Measurements from ENCODE around the gene IDUA. TPM values are rescaled to one million over a fixed set of nuclear protein-coding genes. Genes with fewer than 3 reads are reported as not detected.
"Not testable (repeated sequence)": the region's sequence is repeated elsewhere in the genome, so short reads cannot be mapped to it uniquely, and the experiment has no call there.

Gene IDUA
- total and polyA plus RNA-seq, 10 of the 15 experiments (the other 5 are each of a cell fraction or from before 2014, with no cell fraction given): 0.05 to 7.6 (median 1.4) TPM; not detected in 1

- over 99% methylated on average over 13 of the region's 36 CpGs for WGBS (ENCODE audit: insufficient coverage, insufficient replicate concordance, low lambda C conversion rate, missing lambda C conversion rate)
- TF ChIP-seq EGR1 (IDR thresholded peaks at IDR 0.05; ENCODE audit: borderline replicate concordance in 1 of 2, low read depth in 2 of 2, low read length in 2 of 2): no peak
- TF ChIP-seq JUNB (IDR thresholded peaks at IDR 0.05): no peak
- no peak for TF ChIP-seq SP1 (IDR thresholded peaks at IDR 0.05; ENCODE audit: low read depth, low read length)
- intact Hi-C loops (cut with micrococcal nuclease; ENCODE audit: unreplicated experiment): no loop called here
- CTCF ChIA-PET: no interaction called here
- no peak overlapping the region for H3K4me2 ChIP-seq (ENCODE audit: control insufficient read depth, insufficient read depth)
- no peak for ATAC-seq
- no peak for DNase-seq (ENCODE audit: low read depth, low spot score)
- in situ Hi-C loops (cut with MboI): no loop called here
- H3K4me1 ChIP-seq (ENCODE audit: control insufficient read depth, insufficient read depth, low read length): no peaks in the 10 kb centered on the region
- RAD21 ChIA-PET (ENCODE audit: unreplicated experiment): interaction anchor here (0.5 kb wide), 1 partner anchor 616 kb away, joined by 3 read pairs; no protein-coding TSS in a partner anchor
- BruUV-seq (replicated peaks): no TSS peak
- no peak for FAIRE-seq
- H3K79me2 ChIP-seq (ENCODE audit: control insufficient read depth, insufficient read depth, low read length): no peaks in the 10 kb centered on the region
- H3K4me3 ChIP-seq: no peak overlapping the region
- H3K27me3 ChIP-seq (replicated peaks in 1 of 2; ENCODE audit: control insufficient read depth in 2 of 2, insufficient read depth in 2 of 2, low read length in 1 of 2): no peaks in the 10 kb centered on the region
- no peak overlapping the region for H3K27ac ChIP-seq (ENCODE audit: control insufficient read depth, insufficient read depth)
- no peak overlapping the region for H2AFZ ChIP-seq (ENCODE audit: control insufficient read depth, low read depth, low read length)
- H3K36me3 ChIP-seq (ENCODE audit: control insufficient read depth in 2 of 2, insufficient read depth in 2 of 2, low read length in 1 of 2): no peaks in the 10 kb centered on the region
- peaks cover 1% of the 10 kb centered on the region; the same call in 1 of the 3 replicates for H3K9me3 ChIP-seq (replicated peaks; ENCODE audit: control insufficient read depth, insufficient read depth, low read length)
- POLR2A ChIA-PET: no interaction called here
- SMC1A ChIA-PET (ENCODE audit: uncharacterized antibody, unreplicated experiment): no interaction called here
- H4K20me1 ChIP-seq (ENCODE audit: control insufficient read depth, insufficient read depth): no peaks in the 10 kb centered on the region
- no peak overlapping the region for H3K9ac ChIP-seq (ENCODE audit: control insufficient read depth, insufficient read depth, low read length)
These were observed 58.9 kb downstream of the IDUA start for GRCh38 chr4:1045595-1046201.

- H3K4me1 ChIP-seq (ENCODE audit: control insufficient read depth, insufficient read depth, low read length); H3K9me3 ChIP-seq (replicated peaks; ENCODE audit: control insufficient read depth, insufficient read depth, low read length); H4K20me1 ChIP-seq (ENCODE audit: control insufficient read depth, insufficient read depth); RAD21 ChIA-PET (ENCODE audit: unreplicated experiment); POLR2A ChIA-PET; DNase-seq (ENCODE audit: low read depth, low spot score); SMC1A ChIA-PET (ENCODE audit: uncharacterized antibody, unreplicated experiment); H3K4me3 ChIP-seq; H3K79me2 ChIP-seq (ENCODE audit: control insufficient read depth, insufficient read depth, low read length); BruUV-seq (replicated peaks); FAIRE-seq; H3K36me3 ChIP-seq (ENCODE audit: control insufficient read depth in 2 of 2, insufficient read depth in 2 of 2, low read length in 1 of 2); ATAC-seq; H3K4me2 ChIP-seq (ENCODE audit: control insufficient read depth, insufficient read depth); H3K27ac ChIP-seq (ENCODE audit: control insufficient read depth, insufficient read depth); H3K9ac ChIP-seq (ENCODE audit: control insufficient read depth, insufficient read depth, low read length); H2AFZ ChIP-seq (ENCODE audit: control insufficient read depth, low read depth, low read length); intact Hi-C loops (cut with micrococcal nuclease; ENCODE audit: unreplicated experiment); H3K27me3 ChIP-seq (replicated peaks in 1 of 2; ENCODE audit: control insufficient read depth in 2 of 2, insufficient read depth in 2 of 2, low read length in 1 of 2); CTCF ChIA-PET; in situ Hi-C loops (cut with MboI): not testable (repeated sequence)
- WGBS (ENCODE audit: insufficient coverage, insufficient replicate concordance, low lambda C conversion rate, missing lambda C conversion rate): 53% methylated on average over 5 of the region's 29 CpGs
These were observed 59.8 kb downstream of the IDUA start for GRCh38 chr4:1046581-1047011.

Measured in GM12878 (cell line).